Neural cell (in vitro differentiated cells): ENCODE data around the gene OAF.

ENCODE experiments used
- EP300 ChIP-seq: fragments of 450-650 bp; conservative IDR thresholded peaks from 2 replicates; pipeline ENCODE4 v1.6.1; 2014; ENCODE audit warnings: antibody characterized with exemption, mild to moderate bottlenecking, moderate library complexity; ENCODE audit not compliant: poor library complexity, severe bottlenecking
- EZH2 ChIP-seq: fragments of 200-600, 300-800 bp; shearing (Covaris generic), sonication (generic); IDR thresholded peaks from 2 replicates; pipeline ENCODE4 v1.6.1; 2014; ENCODE audit warnings: antibody characterized with exemption, low read length, borderline replicate concordance, mild to moderate bottlenecking; ENCODE audit not compliant: insufficient read depth, poor library complexity, severe bottlenecking
- POLR2AphosphoS5 ChIP-seq: IDR thresholded peaks from 2 replicates; pipeline ENCODE4 v1.6.1; 2012
- RAD21 ChIP-seq: fragments of 450-650 bp; conservative IDR thresholded peaks from 2 replicates; pipeline ENCODE4 v1.6.1; 2014; ENCODE audit warnings: antibody characterized with exemption, mild to moderate bottlenecking, moderate library complexity
- SMC3 ChIP-seq: fragments of 450-650 bp; conservative IDR thresholded peaks from 2 replicates; pipeline ENCODE4 v1.6.1; 2014; ENCODE audit warnings: antibody characterized with exemption, mild to moderate bottlenecking, moderate library complexity; ENCODE audit not compliant: poor library complexity
- TAF1 ChIP-seq: IDR thresholded peaks from 2 replicates; pipeline ENCODE4 v1.6.1; 2012; ENCODE audit warnings: low read depth
- TF ChIP-seq, protein P1 (sequence below): fragments of 450-650 bp; IDR thresholded peaks from 2 replicates; pipeline ENCODE4 v1.5.1; 2014; ENCODE audit warnings: antibody characterized with exemption, mild to moderate bottlenecking, moderate library complexity; ENCODE audit not compliant: poor library complexity, severe bottlenecking

DNA sequence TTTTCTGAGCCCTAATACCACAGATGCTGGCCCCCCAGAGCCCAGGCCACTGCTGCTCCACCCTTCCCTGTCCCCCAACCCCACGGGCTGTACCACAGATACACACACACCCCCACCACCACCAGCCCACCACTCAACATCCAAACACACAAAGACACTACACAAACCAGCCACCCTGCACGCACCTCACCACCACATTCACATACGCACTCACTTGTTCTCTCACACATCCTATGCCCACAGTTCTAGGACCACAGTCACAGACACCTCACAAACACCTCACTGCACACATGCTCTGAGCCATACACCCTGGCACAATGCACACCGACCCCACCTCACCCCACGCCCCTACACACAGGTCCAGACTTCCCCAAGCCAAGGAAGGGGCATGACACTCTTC lies 22.5 kb upstream of the OAF start:
- TF ChIP-seq, protein P1, sequence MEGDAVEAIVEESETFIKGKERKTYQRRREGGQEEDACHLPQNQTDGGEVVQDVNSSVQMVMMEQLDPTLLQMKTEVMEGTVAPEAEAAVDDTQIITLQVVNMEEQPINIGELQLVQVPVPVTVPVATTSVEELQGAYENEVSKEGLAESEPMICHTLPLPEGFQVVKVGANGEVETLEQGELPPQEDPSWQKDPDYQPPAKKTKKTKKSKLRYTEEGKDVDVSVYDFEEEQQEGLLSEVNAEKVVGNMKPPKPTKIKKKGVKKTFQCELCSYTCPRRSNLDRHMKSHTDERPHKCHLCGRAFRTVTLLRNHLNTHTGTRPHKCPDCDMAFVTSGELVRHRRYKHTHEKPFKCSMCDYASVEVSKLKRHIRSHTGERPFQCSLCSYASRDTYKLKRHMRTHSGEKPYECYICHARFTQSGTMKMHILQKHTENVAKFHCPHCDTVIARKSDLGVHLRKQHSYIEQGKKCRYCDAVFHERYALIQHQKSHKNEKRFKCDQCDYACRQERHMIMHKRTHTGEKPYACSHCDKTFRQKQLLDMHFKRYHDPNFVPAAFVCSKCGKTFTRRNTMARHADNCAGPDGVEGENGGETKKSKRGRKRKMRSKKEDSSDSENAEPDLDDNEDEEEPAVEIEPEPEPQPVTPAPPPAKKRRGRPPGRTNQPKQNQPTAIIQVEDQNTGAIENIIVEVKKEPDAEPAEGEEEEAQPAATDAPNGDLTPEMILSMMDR = no peak
- no peak for TF ChIP-seq POLR2AphosphoS5
- no peak for TF ChIP-seq EZH2
- TF ChIP-seq RAD21 = no peak
- TF ChIP-seq EP300 = no peak
- no peak for TF ChIP-seq TAF1
- no peak for TF ChIP-seq SMC3
